ENCODE data around the gene CD6.
A peak's percentile ranks its signal among the peaks of the same experiment; 100 is the strongest.

Gene CD6

GRCh38 chr11:60934790-60935605, 36.5 kb upstream of the CD6 start:
- no peak for DNase-seq (ENCODE audit: low read depth in 2 of 2)
- no peak for TF ChIP-seq CTCF (IDR thresholded peaks at IDR 0.05; ENCODE audit: low read depth, low read length)
- H3K4me3 ChIP-seq (replicated peaks in 1 of 2; ENCODE audit: low read depth in 2 of 2, low read length in 2 of 2) = no peak overlapping the region

GRCh38 chr11:60935676-60936442, 35.6 kb upstream of the CD6 start:
- no peak overlapping the region for H3K4me3 ChIP-seq (replicated peaks in 1 of 2; ENCODE audit: low read depth in 2 of 2, low read length in 2 of 2)
- TF ChIP-seq CTCF (IDR thresholded peaks at IDR 0.05; ENCODE audit: low read depth, low read length) = no peak
- no peak for DNase-seq (ENCODE audit: low read depth in 2 of 2)

- no peak for TF ChIP-seq CTCF (IDR thresholded peaks at IDR 0.05; ENCODE audit: low read depth, low read length)
- DNase-seq (ENCODE audit: low read depth in 2 of 2) = no peak
- H3K4me3 ChIP-seq (replicated peaks in 1 of 2; ENCODE audit: low read depth in 2 of 2, low read length in 2 of 2) = no peak overlapping the region
These were observed 34.9 kb upstream of the CD6 start for GRCh38 chr11:60936467-60937143.

GRCh38 chr11:60937144-60937527, 34.3 kb upstream of the CD6 start:
- peak in 1 of 2 donors; percentile 52 for DNase-seq (ENCODE audit: low read depth in 2 of 2)
- no peak for TF ChIP-seq CTCF (IDR thresholded peaks at IDR 0.05; ENCODE audit: low read depth, low read length)
- H3K4me3 ChIP-seq (replicated peaks in 1 of 2; ENCODE audit: low read depth in 2 of 2, low read length in 2 of 2) = no peak overlapping the region

DNA sequence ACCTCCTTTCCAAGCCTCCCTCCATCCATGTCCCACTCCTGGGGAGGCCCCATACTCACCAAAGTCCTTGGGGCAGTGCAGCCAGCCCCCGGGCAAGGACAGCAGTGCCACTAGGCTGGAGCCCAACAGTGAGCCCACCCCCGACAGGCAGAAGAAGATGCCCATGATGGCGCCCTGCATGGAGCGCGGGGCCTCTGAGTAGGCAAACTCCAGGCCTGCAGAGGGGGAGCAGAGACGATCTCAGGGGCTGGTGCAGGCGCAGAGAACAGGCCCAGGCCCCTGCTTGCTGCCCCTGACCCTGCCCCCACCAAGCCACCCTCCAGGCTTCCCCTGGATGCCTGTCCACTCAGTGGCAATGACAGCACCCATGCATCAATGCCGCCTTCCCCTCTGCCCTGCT, 33.7 kb upstream of the CD6 start:
- H3K4me3 ChIP-seq (replicated peaks in 1 of 2; ENCODE audit: low read depth in 2 of 2, low read length in 2 of 2) = no peak overlapping the region
- no peak for DNase-seq (ENCODE audit: low read depth in 2 of 2)
- no peak for TF ChIP-seq CTCF (IDR thresholded peaks at IDR 0.05; ENCODE audit: low read depth, low read length)

DNA sequence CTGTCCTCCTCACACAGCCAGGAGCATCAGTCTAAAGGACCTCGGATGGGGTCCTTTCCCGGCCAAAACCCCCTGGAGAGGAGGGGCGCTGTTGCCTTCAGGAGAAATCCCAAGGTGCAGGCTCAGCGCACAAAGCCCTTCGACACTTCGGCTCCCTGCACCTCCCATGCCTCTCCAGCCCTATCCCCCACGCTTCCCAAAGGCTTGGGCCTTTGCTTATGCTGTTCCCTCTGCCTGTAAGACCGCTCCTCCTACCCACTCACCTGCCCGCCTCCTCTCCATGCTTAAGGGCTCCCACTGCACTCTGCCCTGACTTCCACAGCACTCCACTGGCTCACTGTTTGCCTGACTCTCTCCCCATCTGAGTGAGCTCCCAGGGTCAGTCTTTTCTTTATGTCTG, 33.0 kb upstream of the CD6 start:
- no peak for TF ChIP-seq CTCF (IDR thresholded peaks at IDR 0.05; ENCODE audit: low read depth, low read length)
- no peak for DNase-seq (ENCODE audit: low read depth in 2 of 2)
- no peak overlapping the region for H3K4me3 ChIP-seq (replicated peaks in 1 of 2; ENCODE audit: low read depth in 2 of 2, low read length in 2 of 2)
